PC-3 (cell line): ENCODE measurements around the gene SLC6A3. TPM values are rescaled to one million over a fixed set of nuclear protein-coding genes. Genes with fewer than 3 reads are reported as not detected.
A peak's percentile ranks its signal among the peaks of the same experiment; 100 is the strongest.

ENCODE experiments used
- ATAC-seq: fragments of 200-7000 bp; cut with Tn5 transposase; 2 replicates; pipeline ENCODE4 v1.9.1; 2020; ENCODE audit warnings: mild to moderate bottlenecking, moderate library complexity
- BruUV-seq: library from RNA; stranded (reverse); fragments of 400-500 nt; replicated peaks from 2 replicates; lab custom pipeline; 2021; lab: Mats Ljungman, UMichigan
- CTCF ChIA-PET: fragments of 300-600 bp; sonication (Branson Sonifier 250); formaldehyde crosslinking; loops from one replicate; lab custom pipeline; 2022; ENCODE audit warnings: antibody characterized with exemption; lab: Charles Lee
- POLR2A ChIA-PET: fragments of 300-600 bp; sonication (Branson Sonifier 250); formaldehyde crosslinking; loops from one replicate; lab custom pipeline; 2022; ENCODE audit warnings: antibody characterized with exemption; ENCODE audit not compliant: unreplicated experiment; lab: Charles Lee
- DNase-seq: peaks from one replicate; pipeline ENCODE4 v3.0.0-alpha.2; 2015
- H2AFZ ChIP-seq: fragments of 300-600 bp; sonication (generic); 2 replicates; pipeline ENCODE4 v1.6.0; 2016; ENCODE audit warnings: antibody characterized with exemption, low read length
- H3F3A ChIP-seq: fragments of 300-600 bp; sonication (generic); one replicate; pipeline ENCODE4 v1.6.0; 2017; ENCODE audit warnings: antibody characterized with exemption, low read length, control low read depth, mild to moderate bottlenecking; ENCODE audit not compliant: unreplicated experiment
- H3K27ac ChIP-seq: fragments of 300-600 bp; sonication (generic); 2 replicates; pipeline ENCODE4 v1.5.1; 2016; ENCODE audit warnings: mild to moderate bottlenecking, low read length
- H3K27me3 ChIP-seq: fragments of 300-600 bp; sonication (generic); 2 replicates; pipeline ENCODE4 v1.6.1; 2016; ENCODE audit warnings: low read length, mixed read lengths
- H3K36me3 ChIP-seq: fragments of 300-600 bp; sonication (generic); 2 replicates; pipeline ENCODE4 v1.6.1; 2016; ENCODE audit warnings: low read depth, mixed run types, low read length, mixed read lengths
- H3K4me1 ChIP-seq: fragments of 300-600 bp; sonication (generic); 2 replicates; pipeline ENCODE4 v1.5.1; 2016; ENCODE audit warnings: low read length; ENCODE audit not compliant: insufficient read depth
- H3K4me2 ChIP-seq: fragments of 300-600 bp; sonication (generic); 2 replicates; pipeline ENCODE4 v1.6.0; 2016; ENCODE audit warnings: low read length
- H3K4me3 ChIP-seq: fragments of 300-600 bp; sonication (generic); 2 replicates; pipeline ENCODE4 v1.5.1; 2016; ENCODE audit warnings: mild to moderate bottlenecking, low read length, mixed read lengths
- H3K79me2 ChIP-seq: fragments of 300-600 bp; sonication (generic); 2 replicates; pipeline ENCODE4 v1.6.1; 2017; ENCODE audit warnings: low read length, mixed read lengths
- H3K9ac ChIP-seq: fragments of 300-600 bp; sonication (generic); 2 replicates; pipeline ENCODE4 v1.6.0; 2016; ENCODE audit warnings: mild to moderate bottlenecking, low read length
- H3K9me2 ChIP-seq: fragments of 300-600 bp; sonication (generic); replicated peaks from 2 replicates; pipeline ENCODE4 v1.6.1; 2016; ENCODE audit warnings: mixed run types, low read length, mixed read lengths
- H3K9me3 ChIP-seq: fragments of 300-600 bp; sonication (generic); 2 replicates; pipeline ENCODE4 v1.6.1; 2016; ENCODE audit warnings: low read length, mixed read lengths
- H4K20me1 ChIP-seq: fragments of 300-600 bp; sonication (generic); 2 replicates; pipeline ENCODE4 v1.6.1; 2016; ENCODE audit warnings: low read length, mixed read lengths
- CTCF ChIP-seq: fragments of 300-600 bp; sonication (generic); conservative IDR thresholded peaks from 2 replicates; pipeline ENCODE4 v1.5.1; 2017; ENCODE audit warnings: antibody characterized with exemption, low read depth, mild to moderate bottlenecking, low read length
- EZH2 ChIP-seq: fragments of 300-600 bp; sonication (generic); IDR thresholded peaks from one replicate; pipeline ENCODE4 v1.6.1; 2017; ENCODE audit warnings: antibody characterized with exemption, mild to moderate bottlenecking, low read length; ENCODE audit not compliant: unreplicated experiment
- EZH2phosphoT487 ChIP-seq: fragments of 300-600 bp; sonication (generic); IDR thresholded peaks from 2 replicates; pipeline ENCODE4 v1.6.1; 2018; ENCODE audit warnings: mild to moderate bottlenecking, antibody characterized with exemption, low read length, borderline replicate concordance
- intact Hi-C: fragments of 100-400 bp; cut with micrococcal nuclease; formaldehyde crosslinking; loops from 2 replicates; pipeline ENCODE4 v1.9.0; 2023
- total RNA-seq: library from RNA; depleted of rRNA; stranded (reverse); fragments of >200 nt; gene quantifications from 2 replicates; pipeline ENCODE4 v1.2.3, GENCODE V29; 2014

Gene SLC6A3
- total RNA-seq, 1 experiment from 2014 or later: not detected

- POLR2A ChIA-PET: no interaction called here
- no peak overlapping the region for H3K9ac ChIP-seq
Observed at GRCh38 chr5:1488882-1489680, 43.8 kb upstream of the SLC6A3 start.

GRCh38 chr5:1487079-1487764 lies 42.0 kb upstream of the SLC6A3 start:
- Histone ChIP-seq H3K4me1 (peaks cover 12% of the 10 kb centered on the region), H3K4me2 (no peak overlapping the region), H4K20me1 (no peaks in the 10 kb centered on the region), H3K9me3 (no peaks in the 10 kb centered on the region), H2AFZ (no peak overlapping the region), H3K4me3 (no peak overlapping the region), H3K9ac (no peak overlapping the region), H3K36me3 (peaks cover 62% of the 10 kb centered on the region), H3F3A (no peaks in the 10 kb centered on the region), H3K79me2 (0 out of 2 replicates have a peak, but pooled peaks cover 4% of the 10 kb centered on the region), H3K9me2 (no peaks in the 10 kb centered on the region), H3K27me3 (no peaks in the 10 kb centered on the region), H3K27ac (no peak overlapping the region)
- intact Hi-C loops: no loop called here
- ChIA-PET POLR2A (no interaction called here), CTCF (no interaction called here)
- no TSS peak for BruUV-seq
- ATAC-seq: no peak
- no peak for DNase-seq
- TF ChIP-seq EZH2phosphoT487 (no peak), EZH2 (no peak), CTCF (no peak)

More at GRCh38 chr5:1488882-1489680, 43.8 kb upstream of the SLC6A3 start:
- Histone ChIP-seq H3K36me3 (peaks cover 74% of the 10 kb centered on the region), H3K9me2 (no peaks in the 10 kb centered on the region), H3F3A (no peaks in the 10 kb centered on the region), H3K4me3 (no peak overlapping the region), H3K27me3 (no peaks in the 10 kb centered on the region), H3K9me3 (no peaks in the 10 kb centered on the region), H2AFZ (no peak overlapping the region), H3K4me1 (peaks cover 12% of the 10 kb centered on the region), H4K20me1 (peaks cover 4% of the 10 kb centered on the region; the same call in 1 of the 2 replicates), H3K27ac (peak overlapping the region; percentile 39), H3K79me2 (0 out of 2 replicates have a peak, but pooled peaks cover 4% of the 10 kb centered on the region), H3K4me2 (peak overlapping the region; percentile 38; the same call in 1 of the 2 replicates)
- TF ChIP-seq EZH2phosphoT487 (no peak), CTCF (no peak), EZH2 (no peak)
- CTCF ChIA-PET: interaction anchor here (1.0 kb wide), 1 partner anchor 315 kb away, joined by 3 read pairs; no protein-coding TSS in a partner anchor
- DNase-seq (peak; percentile 69), ATAC-seq (peak; percentile 91)
- BruUV-seq: no TSS peak
- intact Hi-C loops: no loop called here
